Osteoblast (primary cell): ENCODE measurements around the gene CEP290. TPM values are rescaled to one million over a fixed set of nuclear protein-coding genes. Genes with fewer than 3 reads are reported as not detected.

ENCODE experiments used
- DNase-seq: peaks from one replicate; pipeline ENCODE4 v3.0.0; 2011; ENCODE audit warnings: low spot score, mixed read lengths; ENCODE audit not compliant: insufficient read length; ENCODE audit errors: missing footprints
- H2AFZ ChIP-seq: 2 replicates; pipeline ENCODE4 v1.6.0; 2011; ENCODE audit warnings: mild to moderate bottlenecking, low read length
- H3K27ac ChIP-seq: 2 replicates; pipeline ENCODE4 v1.5.1; 2011; ENCODE audit warnings: mild to moderate bottlenecking, low read depth, low read length, moderate library complexity
- H3K27me3 ChIP-seq: 2 replicates; pipeline ENCODE4 v1.6.0; 2012; ENCODE audit warnings: mild to moderate bottlenecking, control low read depth, inconsistent platforms, low read length, moderate library complexity; ENCODE audit not compliant: insufficient read depth
- H3K36me3 ChIP-seq: 2 replicates; pipeline ENCODE4 v1.5.1; 2011; ENCODE audit warnings: mild to moderate bottlenecking, low read length, control low read depth, moderate library complexity; ENCODE audit not compliant: insufficient read depth
- H3K4me1 ChIP-seq: 2 replicates; pipeline ENCODE4 v1.5.1; 2011; ENCODE audit warnings: mild to moderate bottlenecking, low read length, control low read depth, moderate library complexity; ENCODE audit not compliant: insufficient read depth
- H3K4me2 ChIP-seq: 2 replicates; pipeline ENCODE4 v1.6.0; 2011; ENCODE audit warnings: mild to moderate bottlenecking, low read length; ENCODE audit not compliant: insufficient read depth
- H3K4me3 ChIP-seq: fragments of 200-600 bp; sonication (generic); 3 replicates; pipeline ENCODE4 v1.5.1; 2012; ENCODE audit warnings: mild to moderate bottlenecking, low read length, inconsistent platforms; ENCODE audit not compliant: insufficient read depth
- H3K79me2 ChIP-seq: 2 replicates; pipeline ENCODE4 v1.6.0; 2012; ENCODE audit warnings: mild to moderate bottlenecking, low read length, control low read depth, inconsistent platforms; ENCODE audit not compliant: insufficient read depth
- H3K9me3 ChIP-seq: 2 replicates; pipeline ENCODE4 v1.5.1; 2011; ENCODE audit warnings: low read depth, low read length, control low read depth
- H4K20me1 ChIP-seq: 2 replicates; pipeline ENCODE4 v1.6.0; 2012; ENCODE audit warnings: mild to moderate bottlenecking, low read length, control low read depth; ENCODE audit not compliant: insufficient read depth
- total RNA-seq: library from RNA; depleted of rRNA; stranded (reverse); fragments of >200 nt; gene quantifications from 2 replicates; pipeline ENCODE4 v1.2.3, GENCODE V29; 2012
- TF ChIP-seq, protein P1 (sequence below): IDR thresholded peaks from 2 replicates; pipeline ENCODE4 v1.5.1; 2011; ENCODE audit warnings: mild to moderate bottlenecking, low read depth, low read length, moderate library complexity; ENCODE audit errors: extremely low read depth

Gene CEP290
- total RNA-seq, 1 donor, result 20.3 TPM

- H3K4me2 ChIP-seq, result no peak overlapping the region
- peaks cover 6% of the 10 kb centered on the region for H3K36me3 ChIP-seq
- H3K4me1 ChIP-seq, result no peaks in the 10 kb centered on the region
- no peaks in the 10 kb centered on the region for H3K27me3 ChIP-seq
- TF ChIP-seq, protein P1, sequence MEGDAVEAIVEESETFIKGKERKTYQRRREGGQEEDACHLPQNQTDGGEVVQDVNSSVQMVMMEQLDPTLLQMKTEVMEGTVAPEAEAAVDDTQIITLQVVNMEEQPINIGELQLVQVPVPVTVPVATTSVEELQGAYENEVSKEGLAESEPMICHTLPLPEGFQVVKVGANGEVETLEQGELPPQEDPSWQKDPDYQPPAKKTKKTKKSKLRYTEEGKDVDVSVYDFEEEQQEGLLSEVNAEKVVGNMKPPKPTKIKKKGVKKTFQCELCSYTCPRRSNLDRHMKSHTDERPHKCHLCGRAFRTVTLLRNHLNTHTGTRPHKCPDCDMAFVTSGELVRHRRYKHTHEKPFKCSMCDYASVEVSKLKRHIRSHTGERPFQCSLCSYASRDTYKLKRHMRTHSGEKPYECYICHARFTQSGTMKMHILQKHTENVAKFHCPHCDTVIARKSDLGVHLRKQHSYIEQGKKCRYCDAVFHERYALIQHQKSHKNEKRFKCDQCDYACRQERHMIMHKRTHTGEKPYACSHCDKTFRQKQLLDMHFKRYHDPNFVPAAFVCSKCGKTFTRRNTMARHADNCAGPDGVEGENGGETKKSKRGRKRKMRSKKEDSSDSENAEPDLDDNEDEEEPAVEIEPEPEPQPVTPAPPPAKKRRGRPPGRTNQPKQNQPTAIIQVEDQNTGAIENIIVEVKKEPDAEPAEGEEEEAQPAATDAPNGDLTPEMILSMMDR, result no peak
- no peaks in the 10 kb centered on the region for H3K9me3 ChIP-seq
- DNase-seq, result no peak
- no peak overlapping the region for H3K27ac ChIP-seq
- no peaks in the 10 kb centered on the region for H3K79me2 ChIP-seq
- H4K20me1 ChIP-seq, result no peaks in the 10 kb centered on the region
- H3K4me3 ChIP-seq, result no peak overlapping the region
- H2AFZ ChIP-seq, result no peak overlapping the region
These were observed 9.5 kb downstream of the CEP290 start for GRCh38 chr12:88132392-88132791.

DNA sequence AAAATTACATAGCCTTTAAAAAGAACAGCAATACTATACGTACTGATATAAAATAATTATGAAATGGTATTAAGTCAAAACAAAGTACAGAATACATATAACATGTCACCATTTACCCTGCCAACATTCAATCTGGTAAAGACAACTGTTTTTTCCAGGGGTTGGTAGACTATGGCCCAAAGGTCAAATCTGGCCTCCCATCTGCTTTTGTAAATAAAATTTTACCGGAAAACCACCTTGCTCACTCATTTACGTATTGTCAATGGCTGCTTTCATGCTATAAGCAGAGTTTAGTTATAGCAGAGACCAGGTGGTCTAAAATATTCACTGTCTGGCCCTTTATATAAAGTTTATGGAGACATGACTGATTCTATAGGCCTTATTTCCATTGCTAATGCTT, 14.0 kb downstream of the CEP290 start:
- no peak overlapping the region for H3K4me2 ChIP-seq
- H3K27me3 ChIP-seq, result no peaks in the 10 kb centered on the region
- TF ChIP-seq, protein P1, result no peak
- no peak overlapping the region for H2AFZ ChIP-seq
- no peak overlapping the region for H3K4me3 ChIP-seq
- no peak overlapping the region for H3K27ac ChIP-seq
- peaks cover 18% of the 10 kb centered on the region for H3K36me3 ChIP-seq
- no peaks in the 10 kb centered on the region for H4K20me1 ChIP-seq
- no peaks in the 10 kb centered on the region for H3K4me1 ChIP-seq
- H3K9me3 ChIP-seq, result no peaks in the 10 kb centered on the region
- DNase-seq, result no peak
- H3K79me2 ChIP-seq, result no peaks in the 10 kb centered on the region

- Histone ChIP-seq H3K79me2 (no peaks in the 10 kb centered on the region), H3K4me2 (no peak overlapping the region), H3K36me3 (peaks cover 18% of the 10 kb centered on the region), H3K27ac (no peak overlapping the region), H4K20me1 (no peaks in the 10 kb centered on the region), H2AFZ (no peak overlapping the region), H3K4me3 (no peak overlapping the region), H3K9me3 (no peaks in the 10 kb centered on the region), H3K27me3 (no peaks in the 10 kb centered on the region), H3K4me1 (no peaks in the 10 kb centered on the region)
- no peak for DNase-seq
- TF ChIP-seq, protein P1, result no peak
These were observed 14.8 kb downstream of the CEP290 start for GRCh38 chr12:88127099-88127498.

DNA sequence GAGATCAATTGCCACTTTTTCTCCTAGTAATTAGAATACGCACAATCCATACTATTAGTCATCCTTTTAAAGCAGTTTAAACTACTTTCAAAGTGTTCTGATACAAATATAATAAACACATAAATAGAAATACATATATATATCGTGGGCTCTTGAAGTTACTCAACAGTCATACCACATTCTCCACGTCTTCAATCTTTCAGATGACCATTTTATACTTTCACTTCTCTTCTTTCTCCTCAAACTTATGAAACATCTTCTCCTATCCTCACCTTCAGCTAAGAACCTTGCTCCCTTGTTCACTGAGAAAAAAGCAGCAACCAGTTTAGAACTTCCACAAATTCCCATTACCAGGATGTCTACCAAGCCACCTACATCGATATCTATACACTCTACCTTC, 19.2 kb downstream of the CEP290 start:
- DNase-seq, result no peak
- H3K4me2 ChIP-seq, result no peak overlapping the region
- no peaks in the 10 kb centered on the region for H4K20me1 ChIP-seq
- no peak overlapping the region for H3K27ac ChIP-seq
- no peaks in the 10 kb centered on the region for H3K79me2 ChIP-seq
- no peak overlapping the region for H2AFZ ChIP-seq
- H3K4me1 ChIP-seq, result no peaks in the 10 kb centered on the region
- no peaks in the 10 kb centered on the region for H3K9me3 ChIP-seq
- no peaks in the 10 kb centered on the region for H3K27me3 ChIP-seq
- H3K4me3 ChIP-seq, result no peak overlapping the region
- H3K36me3 ChIP-seq, result peaks cover 40% of the 10 kb centered on the region
- TF ChIP-seq, protein P1, result no peak
